GM23248 (cell line): ENCODE results near the gene TMEM255B. TPM values are rescaled to one million over a fixed set of nuclear protein-coding genes. Genes with fewer than 3 reads are reported as not detected.

ENCODE experiments used
- DNase-seq: peaks from one replicate; pipeline ENCODE4 v3.0.0-alpha.2; 2015
- H2AFZ ChIP-seq: fragments of 200-600 bp; sonication (generic); 2 replicates; pipeline ENCODE4 v1.6.1; 2016; ENCODE audit warnings: antibody characterized with exemption
- H3F3A ChIP-seq: fragments of 200-600 bp; sonication (generic); 2 replicates; pipeline ENCODE4 v1.6.1; 2016; ENCODE audit warnings: mild to moderate bottlenecking, antibody characterized with exemption, mixed run types; ENCODE audit not compliant: insufficient read depth
- H3K27ac ChIP-seq: fragments of 200-600 bp; sonication (generic); 2 replicates; pipeline ENCODE4 v1.5.1; 2016; ENCODE audit warnings: mild to moderate bottlenecking
- H3K27me3 ChIP-seq: fragments of 200-600 bp; sonication (generic); replicated peaks from 2 replicates; pipeline ENCODE4 v1.6.1; 2016; ENCODE audit warnings: mild to moderate bottlenecking; ENCODE audit not compliant: insufficient read depth
- H3K36me3 ChIP-seq: fragments of 200-600 bp; sonication (generic); 2 replicates; pipeline ENCODE4 v1.6.1; 2016; ENCODE audit warnings: low read depth, mild to moderate bottlenecking
- H3K4me1 ChIP-seq: fragments of 200-600 bp; sonication (generic); 2 replicates; pipeline ENCODE4 v1.6.1; 2016; ENCODE audit warnings: mild to moderate bottlenecking; ENCODE audit not compliant: insufficient read depth
- H3K4me2 ChIP-seq: fragments of 200-600 bp; sonication (generic); one replicate; pipeline ENCODE4 v1.6.1; 2016; ENCODE audit warnings: mild to moderate bottlenecking; ENCODE audit not compliant: unreplicated experiment
- H3K4me3 ChIP-seq: fragments of 200-600 bp; sonication (generic); 2 replicates; pipeline ENCODE4 v1.5.1; 2016; ENCODE audit warnings: mild to moderate bottlenecking
- H3K79me2 ChIP-seq: fragments of 200-600 bp; sonication (generic); 2 replicates; pipeline ENCODE4 v1.6.1; 2016; ENCODE audit warnings: mild to moderate bottlenecking; ENCODE audit not compliant: insufficient read depth
- H3K9ac ChIP-seq: fragments of 200-600 bp; sonication (generic); 2 replicates; pipeline ENCODE4 v1.6.1; 2016; ENCODE audit warnings: mild to moderate bottlenecking
- H3K9me2 ChIP-seq: fragments of 200-600 bp; sonication (generic); 2 replicates; pipeline ENCODE4 v1.6.1; 2016; ENCODE audit warnings: mixed run types, mild to moderate bottlenecking, moderate library complexity; ENCODE audit not compliant: insufficient read depth
- H3K9me3 ChIP-seq: fragments of 200-600 bp; sonication (generic); one replicate; pipeline ENCODE4 v1.6.1; 2017; ENCODE audit warnings: low read depth
- H4K20me1 ChIP-seq: fragments of 200-600 bp; sonication (generic); 2 replicates; pipeline ENCODE4 v1.6.0; 2016; ENCODE audit not compliant: insufficient read depth
- EZH2 ChIP-seq: fragments of 200-600 bp; sonication (generic); IDR thresholded peaks from 2 replicates; pipeline ENCODE4 v1.6.1; 2018; ENCODE audit warnings: antibody characterized with exemption, mild to moderate bottlenecking; ENCODE audit not compliant: insufficient read depth, poor library complexity, severe bottlenecking
- EZH2phosphoT487 ChIP-seq: fragments of 200-600 bp; sonication (generic); IDR thresholded peaks from 2 replicates; pipeline ENCODE4 v1.6.1; 2018; ENCODE audit warnings: antibody characterized with exemption, moderate library complexity, mild to moderate bottlenecking, low read depth; ENCODE audit not compliant: insufficient read depth
- WGBS, 2 experiments: methylation state at CpG; one replicate each; pipeline ENCODE4 v1.1.6; 2015 to 2017; ENCODE audit warnings: low lambda C conversion rate in 2 of 2, low coverage in 1 of 2; ENCODE audit errors: missing lambda C conversion rate in 2 of 2; 5-methylcytosine and 5-hydroxymethylcytosine counted together
- in situ Hi-C: fragments of 300-500 bp; cut with MboI; formaldehyde crosslinking; loops from 2 replicates; pipeline ENCODE4 v1.15.0; 2020
- polyA plus RNA-seq: library from polyadenylated mRNA; unstranded; fragments of >200 nt; fragmentation: Nextera tagmentation; extraction: Ambion mirVana; gene quantifications from 2 replicates; pipeline ENCODE4 v1.2.1, GENCODE V29; 2016
- total RNA-seq: library from RNA; depleted of rRNA; stranded (reverse); fragments of >200 nt; shearing (Covaris generic); gene quantifications from 2 replicates; pipeline ENCODE4 v1.2.3, GENCODE V29; 2014

Gene TMEM255B
- total and polyA plus RNA-seq, 2 experiments from 2014 or later = 8.2 TPM; not detected in 1

DNA sequence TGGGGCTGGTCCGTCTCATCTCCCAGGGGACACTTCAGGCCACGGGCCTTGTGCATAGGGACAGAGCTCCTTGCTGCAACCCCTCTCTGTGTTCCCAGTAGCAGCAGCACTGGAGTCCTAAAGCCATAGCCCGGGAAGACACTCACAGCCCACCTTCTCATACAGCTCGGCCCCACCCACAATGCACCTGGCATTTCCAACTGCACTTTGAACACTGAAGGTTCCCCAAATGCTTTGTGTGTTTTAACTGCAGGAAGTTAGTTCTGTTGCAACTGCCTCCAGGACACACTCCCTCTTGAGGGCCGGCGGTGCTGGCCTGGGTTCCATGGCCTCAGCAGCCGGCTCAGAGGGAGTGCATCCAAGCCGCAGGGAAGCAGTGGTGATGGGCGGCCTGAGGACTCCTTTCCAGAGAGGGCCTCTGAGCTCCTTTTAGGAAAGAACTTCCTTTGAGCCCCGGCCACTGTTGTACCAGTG lies 22.7 kb upstream of the TMEM255B start:
- Histone ChIP-seq H3K9me2 (no peaks in the 10 kb centered on the region), H3K4me2 (no peak overlapping the region), H4K20me1 (no peaks in the 10 kb centered on the region), H3K27ac (no peak overlapping the region), H3K36me3 (no peaks in the 10 kb centered on the region), H3K4me3 (no peak overlapping the region), H3F3A (no peaks in the 10 kb centered on the region; the same call in 1 of the 2 replicates), H3K9ac (no peak overlapping the region), H3K9me3 (no peaks in the 10 kb centered on the region), H2AFZ (no peak overlapping the region), H3K79me2 (no peaks in the 10 kb centered on the region), H3K27me3 (no peaks in the 10 kb centered on the region; the same call in 1 of the 2 replicates), H3K4me1 (no peaks in the 10 kb centered on the region)
- DNase-seq = no peak
- 57 to 62% methylated on average over 10 of the region's 10 CpGs for WGBS, 2 experiments
- TF ChIP-seq EZH2 (no peak), EZH2phosphoT487 (no peak)
- in situ Hi-C loops = no loop called here

DNA sequence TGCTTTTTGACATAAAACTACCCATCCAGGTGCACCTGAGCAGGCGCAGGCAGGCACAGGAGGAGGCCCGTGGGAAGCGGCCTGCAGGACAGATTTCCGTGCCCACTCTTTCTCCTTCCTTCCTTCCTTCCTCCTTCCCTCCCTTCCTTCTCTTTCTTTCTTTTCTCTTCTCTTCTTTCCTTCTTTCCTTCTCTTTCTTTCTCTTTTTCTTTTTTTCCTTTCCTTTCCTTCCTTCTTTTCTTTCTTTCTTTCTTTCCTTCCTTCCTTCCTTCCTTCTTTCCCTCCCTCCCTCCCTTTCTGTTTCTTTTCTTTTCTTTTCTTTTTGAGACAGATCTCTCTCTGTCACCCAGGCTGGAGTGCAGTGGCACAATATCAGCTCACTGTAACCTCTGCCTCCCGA lies 21.2 kb upstream of the TMEM255B start:
- H3K27me3 ChIP-seq = no peaks in the 10 kb centered on the region; the same call in 1 of the 2 replicates
- TF ChIP-seq EZH2 (no peak), EZH2phosphoT487 (no peak)

DNA sequence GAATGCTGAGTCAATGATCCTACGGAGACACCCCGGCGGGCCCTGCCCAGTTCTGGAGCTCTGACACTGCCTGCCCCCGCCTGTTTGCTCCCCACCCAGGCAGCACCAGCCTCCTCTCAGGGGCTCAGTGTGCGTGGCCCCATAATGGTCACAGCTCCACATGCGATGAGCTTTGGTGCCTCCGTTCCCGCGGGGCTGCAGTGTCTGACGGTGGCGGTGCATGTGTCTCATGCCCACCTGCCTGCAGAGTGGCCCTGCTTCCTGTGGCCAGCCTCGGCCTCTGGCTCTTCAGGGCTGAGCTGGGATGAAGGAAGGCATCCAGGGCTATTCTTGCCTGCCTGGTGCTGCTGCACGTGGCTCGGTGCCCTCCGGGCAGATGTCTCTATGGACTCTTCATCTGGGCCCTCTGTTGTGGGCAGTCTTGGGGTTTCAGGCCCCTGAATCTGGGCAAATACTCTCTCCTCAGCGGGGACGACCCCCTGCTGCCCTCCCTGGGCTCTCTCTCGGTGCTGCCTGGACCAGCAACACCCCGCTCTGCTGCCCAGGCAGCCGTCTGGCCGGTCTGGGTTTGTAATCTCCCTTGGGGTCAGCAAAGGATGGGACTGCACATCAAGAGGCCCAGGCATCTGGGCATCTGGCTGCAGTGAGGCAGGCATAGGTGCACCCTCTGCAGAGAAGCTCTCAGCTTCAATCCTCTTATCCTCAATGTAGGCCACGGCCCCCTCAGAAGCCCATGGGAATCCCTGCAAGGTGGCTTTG lies 19.3 kb upstream of the TMEM255B start:
- H3F3A ChIP-seq = 0 out of 2 replicates have a peak, but pooled peaks cover 4% of the 10 kb centered on the region
- no peaks in the 10 kb centered on the region for H4K20me1 ChIP-seq
- DNase-seq = no peak
- no peak overlapping the region for H2AFZ ChIP-seq
- no peak overlapping the region for H3K4me3 ChIP-seq
- no peaks in the 10 kb centered on the region for H3K36me3 ChIP-seq
- no peaks in the 10 kb centered on the region for H3K9me2 ChIP-seq
- H3K27me3 ChIP-seq = no peaks in the 10 kb centered on the region; the same call in 1 of the 2 replicates
- H3K4me2 ChIP-seq = no peak overlapping the region
- H3K9ac ChIP-seq = no peak overlapping the region
- TF ChIP-seq EZH2 = no peak
- TF ChIP-seq EZH2phosphoT487 = no peak
- 74 to 80% methylated on average over 22 of the region's 22 CpGs for WGBS, 2 experiments
- in situ Hi-C loops = no loop called here
- no peaks in the 10 kb centered on the region for H3K4me1 ChIP-seq
- no peak overlapping the region for H3K27ac ChIP-seq
- H3K9me3 ChIP-seq = no peaks in the 10 kb centered on the region
- no peaks in the 10 kb centered on the region for H3K79me2 ChIP-seq

More for the DNA sequence above, 21.2 kb upstream of the TMEM255B start:
- Histone ChIP-seq H3K4me2 (no peak overlapping the region), H3K9ac (no peak overlapping the region), H4K20me1 (no peaks in the 10 kb centered on the region), H3K4me1 (no peaks in the 10 kb centered on the region), H3K9me2 (no peaks in the 10 kb centered on the region), H3K27ac (no peak overlapping the region), H3F3A (peaks cover 4% of the 10 kb centered on the region; the same call in 1 of the 2 replicates), H2AFZ (no peak overlapping the region), H3K9me3 (no peaks in the 10 kb centered on the region), H3K79me2 (no peaks in the 10 kb centered on the region), H3K36me3 (no peaks in the 10 kb centered on the region), H3K4me3 (no peak overlapping the region)
- in situ Hi-C loops = no loop called here
- no peak for DNase-seq
- WGBS, 2 experiments = 69 to 73% methylated on average over 5 of the region's 5 CpGs

DNA sequence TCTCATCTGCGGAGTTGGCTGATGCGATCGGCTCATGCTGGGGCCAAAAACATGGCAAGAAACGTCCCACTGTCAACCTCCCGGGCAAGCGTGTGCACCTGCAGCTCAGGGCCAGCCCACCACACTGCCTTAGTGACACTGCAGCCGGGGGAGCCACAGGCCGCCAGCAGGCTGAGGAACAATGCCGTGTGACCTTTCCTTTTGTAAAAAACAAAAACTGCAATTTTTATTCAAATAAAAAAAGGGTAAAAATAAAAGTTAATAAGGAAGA lies 18.8 kb upstream of the TMEM255B start:
- Histone ChIP-seq H3K4me1 (no peaks in the 10 kb centered on the region), H3K4me2 (no peak overlapping the region), H3K27ac (no peak overlapping the region), H3K9ac (no peak overlapping the region), H3K36me3 (no peaks in the 10 kb centered on the region), H4K20me1 (no peaks in the 10 kb centered on the region), H3F3A (0 out of 2 replicates have a peak, but pooled peaks cover 4% of the 10 kb centered on the region), H2AFZ (no peak overlapping the region), H3K9me3 (no peaks in the 10 kb centered on the region), H3K4me3 (no peak overlapping the region), H3K79me2 (no peaks in the 10 kb centered on the region), H3K9me2 (no peaks in the 10 kb centered on the region), H3K27me3 (no peaks in the 10 kb centered on the region; the same call in 1 of the 2 replicates)
- TF ChIP-seq EZH2 (no peak), EZH2phosphoT487 (no peak)
- DNase-seq = no peak
- WGBS, 2 experiments = 75 to 78% methylated on average over 9 of the region's 9 CpGs
- in situ Hi-C loops = no loop called here
